IPS-NIHi11 (cell line): Measurements from ENCODE around the gene SORCS3.

Source experiments
- DNase-seq: peaks from one replicate; pipeline ENCODE4 v3.0.0; 2012; ENCODE audit warnings: mixed read lengths, low spot score

SORCS3 gene

GRCh38 chr10:104646146-104646545 is 5.1 kb downstream of the SORCS3 start:
- DNase-seq, result no peak

- DNase-seq, result no peak
Measured at GRCh38 chr10:104648421-104648820, 7.3 kb downstream of the SORCS3 start.

GRCh38 chr10:104650072-104650471 is 9.0 kb downstream of the SORCS3 start:
- DNase-seq, result no peak

- no peak for DNase-seq
Measured at GRCh38 chr10:104650635-104651331, 9.7 kb downstream of the SORCS3 start.

- no peak for DNase-seq
Measured at GRCh38 chr10:104657036-104657435, 15.9 kb downstream of the SORCS3 start.

- no peak for DNase-seq
Measured at GRCh38 chr10:104657457-104657856, 16.4 kb downstream of the SORCS3 start.

GRCh38 chr10:104658067-104658466 is 17.0 kb downstream of the SORCS3 start:
- DNase-seq, result no peak

GRCh38 chr10:104659809-104660208 is 18.7 kb downstream of the SORCS3 start:
- no peak for DNase-seq

- DNase-seq, result no peak
Measured at GRCh38 chr10:104663076-104663475, 22.0 kb downstream of the SORCS3 start.

GRCh38 chr10:104663563-104663962 is 22.5 kb downstream of the SORCS3 start:
- DNase-seq, result no peak

GRCh38 chr10:104664205-104664604 is 23.1 kb downstream of the SORCS3 start:
- no peak for DNase-seq

GRCh38 chr10:104665174-104665573 is 24.1 kb downstream of the SORCS3 start:
- DNase-seq, result no peak

- DNase-seq, result no peak
Measured at GRCh38 chr10:104666106-104666505, 25.0 kb downstream of the SORCS3 start.

- DNase-seq, result no peak
Measured at GRCh38 chr10:104676874-104677273, 35.8 kb downstream of the SORCS3 start.

GRCh38 chr10:104678658-104679057 is 37.6 kb downstream of the SORCS3 start:
- no peak for DNase-seq

GRCh38 chr10:104680467-104681401 is 39.6 kb downstream of the SORCS3 start:
- peak; percentile 72 for DNase-seq

GRCh38 chr10:104681485-104681884 is 40.4 kb downstream of the SORCS3 start:
- DNase-seq, result no peak

- no peak for DNase-seq
Measured at GRCh38 chr10:104683567-104683966, 42.5 kb downstream of the SORCS3 start.

GRCh38 chr10:104686829-104687228 is 45.7 kb downstream of the SORCS3 start:
- DNase-seq, result no peak

GRCh38 chr10:104688251-104689042 is 47.4 kb downstream of the SORCS3 start:
- no peak for DNase-seq

- no peak for DNase-seq
Measured at GRCh38 chr10:104689105-104689504, 48.0 kb downstream of the SORCS3 start.

- no peak for DNase-seq
Measured at GRCh38 chr10:104689547-104689946, 48.5 kb downstream of the SORCS3 start.
